ENCODE data around the gene DDX42.

DNA sequence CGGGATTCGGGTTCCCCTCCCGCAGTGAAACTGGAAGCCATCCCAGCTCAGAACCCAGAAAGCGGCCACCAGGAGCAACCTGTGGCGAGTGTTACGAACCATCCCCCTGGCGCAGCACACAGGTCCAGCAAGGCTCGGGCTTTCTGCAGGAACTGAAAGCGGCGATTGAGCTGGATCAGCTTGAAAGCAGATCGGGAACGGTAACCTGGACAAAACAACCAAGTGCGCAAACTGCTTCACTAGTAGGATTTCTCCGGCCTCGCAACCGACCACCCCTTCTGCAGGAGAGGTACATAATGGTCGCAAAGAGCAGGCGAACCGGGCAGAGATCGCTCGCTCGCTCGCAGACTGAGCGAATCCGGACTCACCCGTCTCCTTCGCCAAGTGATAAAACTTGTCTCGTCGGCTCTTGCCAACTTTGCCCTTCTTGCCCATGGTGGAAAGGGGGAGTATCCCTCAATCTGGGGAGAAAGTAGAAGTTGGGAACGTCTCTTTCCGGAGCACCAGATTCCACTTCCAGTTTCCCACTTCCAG is 52.6 kb downstream of the DDX42 start:
- TF ChIP-seq CTCF (IDR thresholded peaks at IDR 0.05): no peak
- TF ChIP-seq POLR2A (IDR thresholded peaks at IDR 0.05; ENCODE audit: low read depth): no peak
- TF ChIP-seq EP300 (IDR thresholded peaks at IDR 0.05): no peak
- no peak for TF ChIP-seq POLR2AphosphoS5 (IDR thresholded peaks at IDR 0.05)

Data from esophagus muscularis mucosa (tissue), 4 donors.